ENCODE measurements around the gene CLMN. TPM values are rescaled to one million over a fixed set of nuclear protein-coding genes. Genes with fewer than 3 reads are reported as not detected.

CLMN gene
- total and polyA plus RNA-seq, 2 experiments from 2014 or later = 3.2 to 5.7 TPM

GRCh38 chr14:95253039-95253630, 66.6 kb downstream of the CLMN start:
- Mint-ChIP-seq H3K4me1 (peaks cover 64% of the 10 kb centered on the region), H3K36me3 (ENCODE audit: low read depth) (no peaks in the 10 kb centered on the region), H3K4me3 (no peak overlapping the region), H3K27ac (no peak overlapping the region), H3K9me3 (no peaks in the 10 kb centered on the region), H3K27me3 (ENCODE audit: insufficient read depth, low read depth, poor library complexity) (peaks cover 10% of the 10 kb centered on the region)
- Histone ChIP-seq H3K27ac (ENCODE audit: low read depth) (no peak overlapping the region), H3K79me2 (replicated peaks; ENCODE audit: insufficient read depth) (no peaks in the 10 kb centered on the region), H2AFZ (no peak overlapping the region), H3K4me2 (no peak overlapping the region), H3K4me1 (ENCODE audit: insufficient read depth) (peaks cover 27% of the 10 kb centered on the region), H3K27me3 (ENCODE audit: insufficient read depth) (no peaks in the 10 kb centered on the region), H4K20me1 (replicated peaks; ENCODE audit: insufficient read depth) (no peaks in the 10 kb centered on the region), H3K9me2 (ENCODE audit: insufficient read depth) (no peaks in the 10 kb centered on the region), H3K36me3 (ENCODE audit: insufficient read depth) (no peaks in the 10 kb centered on the region), H3K4me3 (no peak overlapping the region), H3F3A (replicated peaks; ENCODE audit: low read depth) (0 out of 2 replicates have a peak, but pooled peaks cover 2% of the 10 kb centered on the region)
- TF ChIP-seq CTCF (conservative IDR thresholded peaks at IDR 0.05; ENCODE audit: low read depth in 2 of 2) (no peak), EZH2phosphoT487 (IDR thresholded peaks at IDR 0.05; ENCODE audit: unreplicated experiment) (no peak), ZNF462 (CRISPR knock-in tag; IDR thresholded peaks at IDR 0.05) (no peak), ZNF114 (CRISPR knock-in tag; IDR thresholded peaks at IDR 0.05) (no peak), ZNF331 (CRISPR knock-in tag; IDR thresholded peaks at IDR 0.05; ENCODE audit: low read depth) (no peak), REST (IDR thresholded peaks at IDR 0.05; ENCODE audit: unreplicated experiment) (no peak), CREB1 (CRISPR knock-in tag; IDR thresholded peaks at IDR 0.05; ENCODE audit: low read depth) (no peak), JUNB (IDR thresholded peaks at IDR 0.05; ENCODE audit: unreplicated experiment) (no peak), EZH2 (IDR thresholded peaks at IDR 0.05; ENCODE audit: low read depth, unreplicated experiment) (no peak), STAT1 (IDR thresholded peaks at IDR 0.05; ENCODE audit: unreplicated experiment) (no peak), ETS1 (IDR thresholded peaks at IDR 0.05) (no peak), NANOG (IDR thresholded peaks at IDR 0.05; ENCODE audit: borderline replicate concordance) (no peak), POLR2AphosphoS5 (IDR thresholded peaks at IDR 0.05; ENCODE audit: low read depth) (no peak)
- DNase-seq (ENCODE audit: low spot score) (no peak), ATAC-seq (no peak)
